Calu3 (cell line): ENCODE measurements around the gene UPK3A. TPM values are rescaled to one million over a fixed set of nuclear protein-coding genes. Genes with fewer than 3 reads are reported as not detected.

Experiments
- BruUV-seq: library from RNA; stranded (reverse); fragments of 400-500 nt; replicated peaks from 2 replicates; lab custom pipeline; 2021; lab: Mats Ljungman, UMichigan
- CTCF ChIA-PET: fragments of 300-600 bp; sonication (Branson Sonifier 250); formaldehyde crosslinking; loops from one replicate; lab custom pipeline; 2022; ENCODE audit warnings: antibody characterized with exemption; lab: Charles Lee
- DNase-seq: peaks from one replicate; pipeline ENCODE4 v3.0.0; 2022
- H3K27ac Mint-ChIP-seq: one replicate; pipeline ENCODE4 v1.8.0; 2022; ENCODE audit warnings: mixed read lengths; ENCODE audit not compliant: unreplicated experiment
- H3K27me3 Mint-ChIP-seq: one replicate; pipeline ENCODE4 v1.8.0; 2022; ENCODE audit warnings: mixed read lengths; ENCODE audit not compliant: unreplicated experiment
- H3K36me3 Mint-ChIP-seq: one replicate; pipeline ENCODE4 v1.8.0; 2022; ENCODE audit warnings: mild to moderate bottlenecking, moderate library complexity, mixed read lengths; ENCODE audit not compliant: insufficient read depth, unreplicated experiment
- H3K4me1 Mint-ChIP-seq: one replicate; pipeline ENCODE4 v1.8.0; 2022; ENCODE audit warnings: mild to moderate bottlenecking, low read depth, mixed read lengths; ENCODE audit not compliant: unreplicated experiment
- H3K4me3 Mint-ChIP-seq: one replicate; pipeline ENCODE4 v1.8.0; 2022; ENCODE audit warnings: mild to moderate bottlenecking, low read depth, moderate library complexity, mixed read lengths; ENCODE audit not compliant: unreplicated experiment
- H3K9me3 Mint-ChIP-seq: one replicate; pipeline ENCODE4 v1.8.0; 2022; ENCODE audit warnings: low read depth, mixed read lengths; ENCODE audit not compliant: unreplicated experiment
- intact Hi-C: fragments of 100-400 bp; cut with micrococcal nuclease; formaldehyde crosslinking; loops from one replicate; pipeline ENCODE4 v1.10.0; 2022; ENCODE audit not compliant: unreplicated experiment
- total RNA-seq: library from RNA; stranded (reverse); gene quantifications from 2 replicates; pipeline ENCODE4 v1.2.3, GENCODE V29; 2022
- TF ChIP-seq, protein P1 (sequence below): fragments of 200-600 bp; IDR thresholded peaks from one replicate; pipeline ENCODE4 v1.8.0; 2022; ENCODE audit warnings: antibody characterized with exemption; ENCODE audit not compliant: unreplicated experiment

The UPK3A gene
- total RNA-seq, 1 experiment from 2014 or later = not detected

DNA sequence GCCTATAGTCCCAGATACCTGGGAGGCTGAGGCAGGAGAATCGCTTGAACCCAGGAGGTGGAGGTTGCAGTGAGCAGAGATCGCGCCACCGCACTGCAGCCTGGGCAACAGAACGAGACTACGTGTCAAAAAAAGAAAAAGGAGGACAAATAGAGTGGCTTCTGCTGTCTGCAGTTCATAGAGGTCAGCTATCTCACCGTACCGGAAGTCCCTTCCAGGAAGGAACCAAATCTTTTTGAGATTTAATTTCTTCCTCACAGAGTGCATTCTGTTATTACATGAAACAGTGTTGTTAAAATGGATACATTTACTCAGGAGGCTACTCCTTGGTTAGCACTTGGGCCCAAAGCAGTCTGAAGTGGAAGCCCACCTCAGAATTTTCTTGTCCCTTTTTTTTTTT, 58.4 kb downstream of the UPK3A start:
- CTCF ChIA-PET = interaction anchor here (0.6 kb wide), 1 partner anchor 101 kb away, joined by 4 read pairs; no protein-coding TSS in a partner anchor
- TF ChIP-seq, protein P1, sequence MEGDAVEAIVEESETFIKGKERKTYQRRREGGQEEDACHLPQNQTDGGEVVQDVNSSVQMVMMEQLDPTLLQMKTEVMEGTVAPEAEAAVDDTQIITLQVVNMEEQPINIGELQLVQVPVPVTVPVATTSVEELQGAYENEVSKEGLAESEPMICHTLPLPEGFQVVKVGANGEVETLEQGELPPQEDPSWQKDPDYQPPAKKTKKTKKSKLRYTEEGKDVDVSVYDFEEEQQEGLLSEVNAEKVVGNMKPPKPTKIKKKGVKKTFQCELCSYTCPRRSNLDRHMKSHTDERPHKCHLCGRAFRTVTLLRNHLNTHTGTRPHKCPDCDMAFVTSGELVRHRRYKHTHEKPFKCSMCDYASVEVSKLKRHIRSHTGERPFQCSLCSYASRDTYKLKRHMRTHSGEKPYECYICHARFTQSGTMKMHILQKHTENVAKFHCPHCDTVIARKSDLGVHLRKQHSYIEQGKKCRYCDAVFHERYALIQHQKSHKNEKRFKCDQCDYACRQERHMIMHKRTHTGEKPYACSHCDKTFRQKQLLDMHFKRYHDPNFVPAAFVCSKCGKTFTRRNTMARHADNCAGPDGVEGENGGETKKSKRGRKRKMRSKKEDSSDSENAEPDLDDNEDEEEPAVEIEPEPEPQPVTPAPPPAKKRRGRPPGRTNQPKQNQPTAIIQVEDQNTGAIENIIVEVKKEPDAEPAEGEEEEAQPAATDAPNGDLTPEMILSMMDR = no peak
- no peaks in the 10 kb centered on the region for H3K27me3 Mint-ChIP-seq
- no peaks in the 10 kb centered on the region for H3K9me3 Mint-ChIP-seq
- no peak overlapping the region for H3K27ac Mint-ChIP-seq
- peaks cover 16% of the 10 kb centered on the region for H3K36me3 Mint-ChIP-seq
- DNase-seq = no peak
- no peaks in the 10 kb centered on the region for H3K4me1 Mint-ChIP-seq
- H3K4me3 Mint-ChIP-seq = no peak overlapping the region
- intact Hi-C loops = no loop called here
- no TSS peak for BruUV-seq

GRCh38 chr22:45344334-45344733, 59.6 kb downstream of the UPK3A start:
- Mint-ChIP-seq H3K4me1 (no peaks in the 10 kb centered on the region), H3K36me3 (peaks cover 8% of the 10 kb centered on the region), H3K27ac (no peak overlapping the region), H3K9me3 (no peaks in the 10 kb centered on the region), H3K4me3 (no peak overlapping the region), H3K27me3 (no peaks in the 10 kb centered on the region)
- DNase-seq = no peak
- TF ChIP-seq, protein P1 = no peak
- CTCF ChIA-PET = no interaction called here
- intact Hi-C loops = no loop called here
- BruUV-seq = no TSS peak

Other genes starting within 250 kb of the UPK3A start
- gene NUP50, start 121.0 kb upstream of the UPK3A start, total RNA-seq = 107 and 115 TPM in 2 replicates
- gene KIAA0930, start 44.1 kb upstream of the UPK3A start, total RNA-seq = 56.8 and 83.2 TPM in 2 replicates
- 33.5 and 35.0 TPM in 2 replicates for gene FAM118A, start 25.0 kb downstream of the UPK3A start, total RNA-seq
- gene SMC1B, start 128.7 kb downstream of the UPK3A start, total RNA-seq = not detected in 2 replicates
- gene RIBC2, start 128.7 kb downstream of the UPK3A start, total RNA-seq = 4.5 and 5.6 TPM in 2 replicates
- 28.4 and 28.6 TPM in 2 replicates for gene FBLN1, start 217.9 kb downstream of the UPK3A start, total RNA-seq